WI38 (cell line): ENCODE data around the gene KAZALD1.
A peak's percentile ranks its signal among the peaks of the same experiment; 100 is the strongest.

Experiments used
- H3K4me3 ChIP-seq: 2 replicates; pipeline ENCODE4 v1.5.1; 2011; ENCODE audit warnings: low read depth, mild to moderate bottlenecking, control low read depth, low read length
- TF ChIP-seq, protein P1 (sequence below): IDR thresholded peaks from 2 replicates; pipeline ENCODE4 v1.5.1; 2012; ENCODE audit warnings: low read depth, mild to moderate bottlenecking, control low read depth, low read length

Gene KAZALD1, protein sequence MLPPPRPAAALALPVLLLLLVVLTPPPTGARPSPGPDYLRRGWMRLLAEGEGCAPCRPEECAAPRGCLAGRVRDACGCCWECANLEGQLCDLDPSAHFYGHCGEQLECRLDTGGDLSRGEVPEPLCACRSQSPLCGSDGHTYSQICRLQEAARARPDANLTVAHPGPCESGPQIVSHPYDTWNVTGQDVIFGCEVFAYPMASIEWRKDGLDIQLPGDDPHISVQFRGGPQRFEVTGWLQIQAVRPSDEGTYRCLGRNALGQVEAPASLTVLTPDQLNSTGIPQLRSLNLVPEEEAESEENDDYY

DNA sequence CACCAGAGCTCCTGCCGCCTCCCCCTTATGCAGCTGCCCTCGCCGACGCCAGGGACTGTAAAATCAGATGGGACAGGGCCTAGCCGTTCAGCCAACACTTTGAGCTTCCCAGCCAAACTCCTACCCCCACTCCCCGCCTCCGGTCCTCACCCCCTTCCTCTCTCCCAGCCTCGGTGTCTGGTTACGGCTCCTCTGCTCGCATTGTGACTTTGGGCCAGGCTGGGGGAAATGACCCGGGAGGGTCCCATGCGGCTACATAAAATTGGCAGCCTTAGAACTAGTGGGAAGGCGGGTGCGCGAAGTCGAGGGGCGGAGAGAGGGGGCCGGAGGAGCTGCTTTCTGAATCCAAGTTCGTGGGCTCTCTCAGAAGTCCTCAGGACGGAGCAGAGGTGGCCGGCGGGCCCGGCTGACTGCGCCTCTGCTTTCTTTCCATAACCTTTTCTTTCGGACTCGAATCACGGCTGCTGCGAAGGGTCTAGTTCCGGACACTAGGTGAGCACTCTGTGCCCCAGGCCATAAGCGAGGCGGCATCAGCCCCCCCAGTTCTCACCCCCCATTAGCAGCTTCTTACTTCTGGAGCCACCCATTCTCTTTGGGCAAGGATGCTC is at the start of gene KAZALD1:
Gene KAZALD1, plus strand, starts transcription at position 366 of the 608 bp plus-strand sequence. CDS start 604 bp downstream, outside the sequence.
- H3K4me3 ChIP-seq: peak within 1 kb of the TSS; percentile 87
- TF ChIP-seq, protein P1, sequence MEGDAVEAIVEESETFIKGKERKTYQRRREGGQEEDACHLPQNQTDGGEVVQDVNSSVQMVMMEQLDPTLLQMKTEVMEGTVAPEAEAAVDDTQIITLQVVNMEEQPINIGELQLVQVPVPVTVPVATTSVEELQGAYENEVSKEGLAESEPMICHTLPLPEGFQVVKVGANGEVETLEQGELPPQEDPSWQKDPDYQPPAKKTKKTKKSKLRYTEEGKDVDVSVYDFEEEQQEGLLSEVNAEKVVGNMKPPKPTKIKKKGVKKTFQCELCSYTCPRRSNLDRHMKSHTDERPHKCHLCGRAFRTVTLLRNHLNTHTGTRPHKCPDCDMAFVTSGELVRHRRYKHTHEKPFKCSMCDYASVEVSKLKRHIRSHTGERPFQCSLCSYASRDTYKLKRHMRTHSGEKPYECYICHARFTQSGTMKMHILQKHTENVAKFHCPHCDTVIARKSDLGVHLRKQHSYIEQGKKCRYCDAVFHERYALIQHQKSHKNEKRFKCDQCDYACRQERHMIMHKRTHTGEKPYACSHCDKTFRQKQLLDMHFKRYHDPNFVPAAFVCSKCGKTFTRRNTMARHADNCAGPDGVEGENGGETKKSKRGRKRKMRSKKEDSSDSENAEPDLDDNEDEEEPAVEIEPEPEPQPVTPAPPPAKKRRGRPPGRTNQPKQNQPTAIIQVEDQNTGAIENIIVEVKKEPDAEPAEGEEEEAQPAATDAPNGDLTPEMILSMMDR: no peak

DNA sequence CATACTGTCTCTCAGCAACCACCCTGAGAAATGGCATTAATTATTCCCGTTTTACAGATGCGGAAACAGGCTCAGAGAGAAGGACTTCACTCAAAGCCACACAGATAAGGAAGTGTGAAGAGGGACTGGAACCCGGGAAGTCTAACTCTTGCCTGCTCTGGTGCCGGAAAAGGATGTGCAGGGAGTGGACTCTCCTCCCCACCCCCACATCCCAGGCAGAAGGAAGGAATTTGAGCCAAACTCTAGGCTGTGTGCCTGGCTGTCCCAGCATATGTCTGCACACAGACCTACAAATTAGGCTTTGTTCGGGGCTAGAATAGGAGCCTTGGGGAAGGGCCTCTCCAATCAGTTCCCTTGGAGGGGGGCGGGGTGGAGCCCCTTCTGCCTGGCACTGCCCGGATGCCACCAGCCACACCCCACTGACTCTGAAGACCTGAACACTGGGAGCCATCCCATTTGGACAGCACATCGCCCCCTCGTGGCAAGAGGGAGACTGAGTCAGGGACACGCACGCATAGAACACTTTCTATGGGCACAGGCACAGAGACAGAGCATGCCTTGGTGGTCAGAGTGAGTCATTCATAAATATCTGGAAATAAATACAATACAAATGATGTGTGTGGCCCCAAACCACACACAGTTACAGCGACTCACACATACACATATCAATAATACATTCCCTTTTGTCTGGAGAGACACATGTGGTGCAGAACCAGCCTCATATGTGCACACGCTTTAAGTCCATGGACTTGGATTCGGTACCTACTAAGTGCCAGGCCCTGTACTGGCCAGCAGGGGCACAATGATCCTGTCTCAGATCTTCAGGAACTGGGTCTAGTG is 49.0 kb upstream of the KAZALD1 start:
- TF ChIP-seq, protein P1: peak; percentile 83
- H3K4me3 ChIP-seq: no peak overlapping the region

DNA sequence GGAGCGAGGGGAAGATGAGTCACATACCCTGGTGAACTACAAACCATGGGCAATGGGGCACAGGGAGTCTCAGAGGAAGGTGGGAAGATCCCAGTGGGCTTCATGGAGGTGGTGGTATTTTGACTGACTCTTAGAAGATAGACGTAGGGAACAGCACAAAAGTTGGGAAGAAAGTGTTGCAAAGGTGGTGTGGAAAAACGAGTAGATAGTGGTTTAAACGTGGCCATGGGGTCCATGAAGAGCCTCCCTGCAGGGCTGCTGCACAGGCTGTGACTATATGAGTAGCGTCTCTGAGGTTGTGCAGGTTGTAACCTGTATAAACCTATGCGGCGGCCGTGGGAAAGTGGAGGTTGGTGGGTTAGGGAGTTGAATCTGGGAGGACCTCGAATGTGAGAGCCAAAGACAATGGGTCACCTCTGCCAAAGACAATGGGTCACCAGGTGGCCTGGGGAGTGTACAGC is 48.4 kb upstream of the KAZALD1 start:
- H3K4me3 ChIP-seq: no peak overlapping the region
- TF ChIP-seq, protein P1: no peak

DNA sequence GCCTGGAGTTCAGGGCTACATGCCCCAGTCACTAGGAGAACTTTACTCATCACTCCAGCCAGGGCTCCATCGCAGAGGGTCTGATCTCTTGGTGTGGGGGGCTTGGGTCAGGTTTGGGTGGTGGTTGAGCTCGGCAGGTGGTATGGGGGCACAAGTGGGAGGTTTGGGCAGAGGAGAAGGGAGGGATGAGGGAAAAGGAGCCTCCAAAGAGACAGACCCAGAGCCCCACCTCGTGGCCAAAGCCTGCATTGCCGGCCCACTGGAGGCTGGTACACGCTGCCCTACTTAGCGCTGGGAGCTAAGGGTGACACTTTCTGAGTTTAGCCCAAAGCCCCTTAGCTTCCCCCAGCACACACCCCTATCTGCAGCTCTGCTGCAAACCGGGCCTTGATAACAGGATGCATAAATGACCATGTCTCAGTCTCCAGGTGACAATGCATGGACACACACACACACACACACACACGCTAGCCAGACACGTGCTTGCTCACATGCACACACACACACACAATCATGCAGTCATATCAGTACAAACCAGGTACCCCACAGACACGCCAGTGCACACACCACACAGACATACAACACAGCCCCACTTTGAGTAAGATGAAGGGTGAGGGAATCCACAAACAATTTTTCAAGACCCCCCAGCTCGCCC is 47.4 kb upstream of the KAZALD1 start:
- TF ChIP-seq, protein P1: peak; percentile 98
- no peak overlapping the region for H3K4me3 ChIP-seq

DNA sequence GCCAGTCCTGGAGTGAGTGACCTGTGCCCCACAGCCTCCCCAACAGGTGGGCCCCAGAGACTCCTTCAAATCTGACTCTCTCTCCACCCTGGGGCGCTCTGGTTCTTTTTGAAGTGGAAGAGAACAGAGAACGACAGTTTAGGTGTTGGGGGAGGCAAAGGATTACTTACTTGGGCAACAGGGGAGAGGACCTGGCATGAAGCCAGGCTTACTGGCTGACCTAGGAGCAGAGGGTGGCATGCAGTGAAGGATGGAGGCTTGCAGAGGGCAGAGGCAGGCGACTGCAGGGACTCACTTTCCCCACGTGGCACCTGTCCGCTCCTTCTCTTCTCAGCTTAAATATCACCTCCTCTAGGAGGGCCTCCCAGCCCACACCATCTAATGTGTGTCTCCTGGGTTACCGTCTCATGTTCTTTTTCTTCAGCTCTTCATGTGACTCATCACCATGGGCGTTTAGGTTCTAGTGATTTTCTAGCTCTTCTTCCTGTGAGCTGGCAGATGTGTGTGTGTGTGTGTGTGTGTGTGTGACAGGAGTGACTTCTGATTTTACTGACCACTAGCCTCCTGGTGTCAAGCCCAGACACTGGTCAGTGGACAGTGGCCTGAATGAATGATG is 46.7 kb upstream of the KAZALD1 start:
- TF ChIP-seq, protein P1: no peak
- no peak overlapping the region for H3K4me3 ChIP-seq

DNA sequence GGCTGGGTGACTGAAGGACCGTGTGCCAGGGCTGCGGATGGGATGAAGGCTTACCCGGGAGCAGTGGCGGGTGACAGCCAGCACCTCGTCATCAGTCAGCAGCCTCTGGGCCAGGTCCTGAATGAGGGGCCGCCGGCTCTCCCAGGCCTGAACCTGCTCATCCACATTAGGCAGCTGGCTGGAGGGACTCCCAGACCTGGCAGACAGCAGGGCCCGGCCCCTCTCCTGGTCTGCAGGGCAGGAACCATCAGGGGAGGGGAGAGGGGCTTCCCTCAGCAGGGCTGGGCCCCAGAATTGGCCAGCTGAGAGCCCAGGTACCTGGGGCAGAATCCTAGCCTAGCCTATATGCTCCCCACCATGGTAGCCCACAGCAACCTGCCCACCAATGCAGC is 46.2 kb upstream of the KAZALD1 start:
- no peak overlapping the region for H3K4me3 ChIP-seq

More for the DNA sequence above, 46.2 kb upstream of the KAZALD1 start:
- TF ChIP-seq, protein P1: no peak
